NCI-H345 treated with DMSO at 0.1 percent for 48 hours (cell line): ENCODE results near the gene MRPL21.
A peak's percentile ranks its signal among the peaks of the same experiment; 100 is the strongest.

Experiments
- DNase-seq: peaks from one replicate; lab custom pipeline; 2025; ENCODE audit not compliant: unreplicated experiment; lab: John Stamatoyannopoulos, UW

Gene MRPL21

GRCh38 chr11:68935066-68935465 lies 31.4 kb upstream of the MRPL21 start:
- DNase-seq = no peak

GRCh38 chr11:68934666-68935065 lies 31.0 kb upstream of the MRPL21 start:
- no peak for DNase-seq

- no peak for DNase-seq
These were observed 30.7 kb upstream of the MRPL21 start for GRCh38 chr11:68934321-68934645.

GRCh38 chr11:68933605-68934320 lies 30.1 kb upstream of the MRPL21 start:
- DNase-seq = peak; percentile 77

- no peak for DNase-seq
These were observed 29.4 kb upstream of the MRPL21 start for GRCh38 chr11:68932933-68933577.

- no peak for DNase-seq
These were observed 28.7 kb upstream of the MRPL21 start for GRCh38 chr11:68932358-68932757.

- no peak for DNase-seq
These were observed 28.3 kb upstream of the MRPL21 start for GRCh38 chr11:68931911-68932310.

GRCh38 chr11:68930991-68931855 lies 27.6 kb upstream of the MRPL21 start:
- DNase-seq = no peak

GRCh38 chr11:68929706-68930570 lies 26.3 kb upstream of the MRPL21 start:
- DNase-seq = no peak

GRCh38 chr11:68929135-68929534 lies 25.5 kb upstream of the MRPL21 start:
- no peak for DNase-seq

- DNase-seq = no peak
These were observed 24.7 kb upstream of the MRPL21 start for GRCh38 chr11:68928136-68928880.

GRCh38 chr11:68927280-68928135 lies 23.9 kb upstream of the MRPL21 start:
- DNase-seq = no peak

- no peak for DNase-seq
These were observed 22.0 kb upstream of the MRPL21 start for GRCh38 chr11:68925611-68926010.

- DNase-seq = no peak
These were observed 20.7 kb upstream of the MRPL21 start for GRCh38 chr11:68924073-68924925.

GRCh38 chr11:68923614-68924013 lies 20.0 kb upstream of the MRPL21 start:
- no peak for DNase-seq

GRCh38 chr11:68916439-68916838 lies 12.8 kb upstream of the MRPL21 start:
- no peak for DNase-seq

- DNase-seq = no peak
These were observed 11.1 kb upstream of the MRPL21 start for GRCh38 chr11:68914761-68915160.

- no peak for DNase-seq
These were observed 9.6 kb upstream of the MRPL21 start for GRCh38 chr11:68913188-68913587.
